Frontal cortex (tissue), 4 donors: ENCODE results near the gene KCNQ5. TPM values are rescaled to one million over a fixed set of nuclear protein-coding genes. Genes with fewer than 3 reads are reported as not detected.
"Not testable (repeated sequence)": the region's sequence is repeated elsewhere in the genome, so short reads cannot be mapped to it uniquely, and the experiment has no call there.

Experiments used
- DNase-seq, 2 donors: peaks; one replicate each; pipeline ENCODE4 v3.0.0; 2012; ENCODE audit warnings: low spot score in 2 of 2
- FAIRE-seq: peaks from 2 replicates; lab custom pipeline; 2012; peaks lifted over from hg19 to GRCh38; lab: Jason Lieb, UNC
- total RNA-seq: library from RNA; depleted of rRNA; stranded (reverse); fragments of >200 nt; gene quantifications from one replicate; pipeline ENCODE4 v1.2.3, GENCODE V29; 2014
- donor health status: control.
- donor health status: control.
- donor health status: control.

KCNQ5 gene
- total RNA-seq, 1 donor from 2014 or later, result 12.6 TPM

DNA sequence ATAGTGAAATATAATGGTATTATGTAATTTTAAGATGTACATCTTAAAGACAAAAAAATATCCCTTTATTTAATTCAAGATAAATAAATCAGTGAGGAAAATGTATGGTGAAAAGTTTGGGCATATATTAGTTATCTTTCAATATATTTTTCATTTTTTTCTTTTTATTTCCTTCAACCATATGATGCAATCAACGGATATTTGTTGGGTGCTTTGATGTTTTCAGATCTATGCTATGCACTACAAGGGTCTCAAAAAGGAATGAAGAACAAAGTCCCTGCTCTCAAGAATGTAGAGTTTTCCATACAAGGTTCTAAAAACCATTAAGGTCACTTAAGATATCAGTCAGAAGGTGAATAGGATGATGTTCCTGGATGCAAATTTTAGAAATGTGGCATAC lies 345.5 kb downstream of the KCNQ5 start:
- DNase-seq (no peak), FAIRE-seq (no peak)

DNA sequence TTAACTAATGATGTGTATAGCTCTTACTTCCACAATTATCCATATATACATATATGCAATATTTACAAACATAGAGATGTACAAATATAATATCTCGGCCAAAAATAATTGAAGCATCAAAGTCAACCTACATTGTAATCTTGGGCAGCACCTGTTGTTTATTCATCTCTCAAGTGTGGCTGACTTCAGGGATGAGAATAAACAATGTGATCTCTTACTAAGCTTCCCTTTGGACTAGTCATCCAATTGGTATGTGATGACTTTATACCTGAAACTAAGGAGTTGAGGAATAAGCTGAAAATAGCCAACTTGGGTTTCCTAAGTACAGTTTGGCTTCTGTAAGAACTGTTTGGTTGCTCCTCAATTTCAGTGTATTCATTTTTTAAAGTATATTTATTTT lies 346.8 kb downstream of the KCNQ5 start:
- FAIRE-seq, result no peak
- no peak for DNase-seq

DNA sequence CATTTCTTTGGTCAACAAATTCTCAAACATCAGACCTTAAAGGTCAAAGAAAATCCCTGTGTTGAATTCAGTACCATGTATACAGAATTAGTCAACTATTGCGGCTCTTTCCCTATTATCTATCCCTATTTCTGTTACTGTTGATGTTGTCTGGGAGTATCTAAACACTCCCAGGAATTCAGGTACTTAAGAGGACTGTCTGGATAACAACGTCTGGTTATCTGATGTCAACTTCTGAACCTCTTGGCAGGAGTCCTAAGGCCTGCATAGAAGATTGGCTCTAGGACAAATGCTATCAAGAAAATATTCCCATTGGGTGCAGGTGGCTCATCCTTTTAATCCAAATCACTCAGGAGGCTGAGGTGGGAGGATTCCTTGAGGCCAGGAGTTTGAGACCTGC lies 347.8 kb downstream of the KCNQ5 start:
- DNase-seq, result no peak
- no peak for FAIRE-seq

DNA sequence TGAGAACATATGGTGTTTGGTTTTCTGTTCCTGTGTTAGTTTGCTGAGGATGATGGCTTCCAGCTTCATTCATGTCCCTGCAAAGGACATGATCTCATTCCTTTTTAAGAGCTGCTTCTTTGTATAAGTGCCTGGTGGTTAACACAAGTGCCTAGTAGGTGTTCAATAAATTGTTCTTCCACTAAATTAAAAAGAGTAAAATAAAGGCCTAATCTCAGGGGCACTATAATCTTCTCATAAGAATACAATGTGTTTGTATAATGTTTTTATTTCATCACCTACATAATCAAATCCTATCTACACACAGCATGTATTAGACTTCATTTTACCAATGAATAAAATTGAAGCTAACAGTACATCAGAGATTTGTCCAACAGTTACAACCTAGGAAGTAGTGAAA lies 350.7 kb downstream of the KCNQ5 start:
- FAIRE-seq (no peak), DNase-seq (no peak)

DNA sequence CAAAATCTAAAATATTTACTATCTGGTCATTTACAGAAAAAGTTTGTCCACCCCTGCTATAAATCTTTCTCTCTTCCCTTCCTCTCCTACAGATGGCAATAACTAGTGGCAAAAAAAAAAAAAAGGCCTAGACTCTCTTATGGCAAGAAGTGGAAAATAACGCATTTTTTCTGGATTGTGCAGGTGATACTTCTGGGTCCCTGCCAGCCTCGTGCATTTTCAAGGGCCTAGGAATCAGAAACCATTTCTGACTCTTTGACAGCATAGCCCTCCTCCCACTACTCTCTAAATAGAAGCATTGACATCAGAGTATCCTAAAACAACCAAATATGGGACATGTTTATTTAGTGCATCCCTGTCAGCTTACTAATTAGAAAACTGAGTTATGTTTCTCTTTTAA lies 352.4 kb downstream of the KCNQ5 start:
- DNase-seq (no peak), FAIRE-seq (no peak)

DNA sequence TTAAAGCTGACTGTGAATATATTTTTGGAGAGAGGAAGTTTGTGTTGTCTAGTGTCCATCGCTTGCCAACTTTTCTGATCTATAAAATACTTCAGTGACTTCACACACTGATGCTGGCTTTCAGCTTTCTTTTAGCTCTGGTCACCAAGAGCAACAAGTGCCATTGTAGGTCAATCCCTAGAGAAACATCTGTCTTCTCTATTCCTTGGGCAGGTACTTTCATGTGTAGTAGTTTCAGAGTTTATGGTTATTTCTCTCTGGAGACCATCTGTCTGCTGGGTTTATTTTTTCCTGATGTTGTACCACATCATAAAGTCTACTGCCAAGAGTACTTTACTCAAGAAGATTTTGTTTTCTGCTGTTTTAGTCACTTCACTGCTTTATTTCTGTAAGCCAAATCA lies 353.5 kb downstream of the KCNQ5 start:
- DNase-seq (no peak), FAIRE-seq (no peak)

DNA sequence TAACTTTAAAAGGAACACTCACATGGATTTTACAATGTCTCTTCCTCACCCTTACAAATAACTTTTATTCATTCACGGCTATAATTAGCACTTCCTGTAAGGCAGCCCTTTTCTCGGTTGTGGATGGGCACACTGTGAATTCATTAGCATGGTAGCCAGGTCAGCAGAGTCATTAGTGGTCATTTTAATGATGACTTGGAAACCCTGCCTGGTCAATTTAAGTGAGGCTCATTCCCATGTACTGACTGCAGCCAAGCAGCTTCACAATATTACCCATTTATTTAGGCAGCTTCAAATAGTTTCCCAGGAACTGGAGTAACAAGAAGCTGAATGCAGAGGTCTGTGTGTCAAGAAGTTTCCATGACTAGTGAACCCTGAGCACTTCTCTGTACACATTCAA lies 354.6 kb downstream of the KCNQ5 start:
- DNase-seq (no peak), FAIRE-seq (no peak)

DNA sequence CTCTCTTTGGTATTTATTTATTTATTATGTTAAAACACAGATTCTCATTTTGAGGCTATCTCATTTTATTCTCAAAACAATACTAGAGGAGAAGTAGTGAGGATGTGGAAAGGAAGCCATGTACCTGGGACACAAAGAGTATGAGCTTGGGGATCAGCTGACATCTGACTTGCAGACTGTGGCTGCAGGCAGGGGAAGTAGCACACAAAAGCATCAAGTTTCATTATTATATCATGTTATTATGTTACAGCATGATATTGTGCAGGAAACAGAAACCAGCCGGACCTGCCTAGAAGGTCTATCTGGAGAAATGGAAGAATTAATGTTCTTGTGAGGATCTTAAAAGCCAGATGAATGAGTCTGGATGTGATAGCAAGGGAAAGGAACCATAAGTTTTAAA lies 355.2 kb downstream of the KCNQ5 start:
- DNase-seq (no peak), FAIRE-seq (no peak)

DNA sequence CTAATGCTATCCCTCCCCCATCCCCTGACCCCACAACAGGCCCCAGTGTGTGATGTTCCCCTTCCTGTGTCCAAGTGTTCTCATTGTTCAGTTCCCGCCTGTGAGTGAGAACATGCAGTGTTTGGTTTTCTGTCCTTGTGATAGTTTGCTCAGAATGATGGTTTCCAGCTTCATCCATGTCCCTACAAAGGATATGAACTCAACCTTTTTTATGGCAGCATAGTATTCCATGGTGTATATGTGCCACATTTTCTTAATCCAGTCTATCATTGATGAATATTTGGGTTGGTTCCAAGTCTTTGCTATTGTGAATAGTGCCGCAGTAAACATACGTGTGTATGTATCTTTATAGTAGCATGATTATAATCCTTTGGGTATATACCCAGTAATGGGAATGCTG lies 356.9 kb downstream of the KCNQ5 start:
- not testable (repeated sequence) for DNase-seq, FAIRE-seq

DNA sequence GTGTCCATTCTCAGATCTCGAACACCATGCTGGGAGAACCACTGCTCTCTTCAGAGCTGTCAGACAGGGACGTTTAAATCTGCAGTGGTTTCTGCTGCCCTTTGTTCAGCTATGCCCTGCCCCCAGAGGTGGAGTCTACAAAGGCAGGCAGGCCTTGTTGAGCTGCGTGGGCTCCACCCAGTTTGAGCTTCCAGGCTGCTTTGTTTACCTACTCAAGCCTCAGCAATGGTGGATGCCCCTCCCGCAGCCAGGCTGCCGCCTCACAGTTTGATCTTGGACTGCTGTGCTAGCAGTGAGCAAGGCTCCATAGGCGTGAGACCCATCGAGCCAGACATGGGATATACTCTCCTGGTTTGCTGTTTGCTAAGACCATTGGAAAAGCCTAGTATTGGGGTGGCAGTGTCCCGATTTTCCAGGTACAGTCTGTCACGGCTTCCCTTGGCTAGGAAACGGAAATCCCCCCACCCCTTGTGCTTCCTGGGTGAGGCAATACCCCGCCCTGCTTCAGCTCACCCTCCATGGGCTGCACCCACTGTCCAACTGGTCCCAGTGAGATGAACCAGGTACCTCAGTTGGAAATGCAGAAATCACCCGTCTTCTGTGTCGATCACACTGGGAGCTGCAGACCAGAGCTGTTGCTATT lies 362.4 kb downstream of the KCNQ5 start:
- FAIRE-seq, DNase-seq: not testable (repeated sequence)

DNA sequence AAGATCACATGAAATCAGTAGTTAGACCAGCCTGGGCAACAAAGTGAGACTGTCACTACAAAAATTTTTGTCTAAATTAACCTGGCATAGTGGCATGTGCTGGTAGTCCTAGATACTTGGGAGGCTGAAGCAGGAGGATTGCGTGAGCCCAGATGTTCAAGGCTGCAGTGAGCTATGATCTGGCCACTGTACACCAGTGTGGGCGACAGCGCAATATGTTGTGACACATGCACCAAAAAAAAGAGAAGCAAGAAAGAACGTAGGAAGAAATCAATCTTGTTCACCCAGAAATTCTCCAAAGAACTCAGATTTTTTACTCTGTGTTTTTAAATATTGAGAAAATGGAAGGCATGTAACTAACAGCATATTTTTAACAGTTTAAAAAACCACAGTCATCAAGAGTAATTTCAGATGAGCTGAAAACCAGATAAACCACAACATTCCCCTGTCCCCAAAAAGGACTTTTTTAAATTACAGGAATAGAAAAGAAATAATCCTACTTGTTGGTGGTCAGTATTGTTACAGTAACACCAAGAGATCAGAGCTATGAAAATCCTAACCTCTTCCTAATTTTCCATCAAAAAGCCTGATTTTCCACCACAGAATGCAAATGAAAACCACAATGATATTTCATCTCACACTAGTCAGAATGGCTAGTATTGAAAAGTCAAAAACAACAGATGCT lies 363.3 kb downstream of the KCNQ5 start:
- no peak for FAIRE-seq
- no peak for DNase-seq

DNA sequence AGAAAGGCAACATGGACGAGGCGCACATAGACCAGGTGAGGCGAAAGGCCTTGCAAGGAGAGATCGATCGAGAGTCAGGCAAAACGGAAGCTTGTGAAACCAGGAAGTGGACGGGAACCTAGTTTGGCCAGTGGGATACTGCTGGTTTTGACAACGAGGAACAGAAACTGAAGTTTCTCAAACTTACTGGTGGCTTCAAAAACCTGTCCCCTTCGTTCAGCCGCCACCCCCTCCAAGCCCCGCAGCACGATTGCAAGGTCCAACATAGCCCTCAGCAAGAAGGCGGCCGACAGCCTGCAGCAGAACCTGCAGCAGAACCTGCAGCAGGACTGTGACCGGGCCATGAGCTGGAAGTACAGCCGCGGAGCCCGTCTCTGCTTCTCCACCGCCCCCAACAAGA lies 365.4 kb downstream of the KCNQ5 start:
- no peak for FAIRE-seq
- no peak for DNase-seq

DNA sequence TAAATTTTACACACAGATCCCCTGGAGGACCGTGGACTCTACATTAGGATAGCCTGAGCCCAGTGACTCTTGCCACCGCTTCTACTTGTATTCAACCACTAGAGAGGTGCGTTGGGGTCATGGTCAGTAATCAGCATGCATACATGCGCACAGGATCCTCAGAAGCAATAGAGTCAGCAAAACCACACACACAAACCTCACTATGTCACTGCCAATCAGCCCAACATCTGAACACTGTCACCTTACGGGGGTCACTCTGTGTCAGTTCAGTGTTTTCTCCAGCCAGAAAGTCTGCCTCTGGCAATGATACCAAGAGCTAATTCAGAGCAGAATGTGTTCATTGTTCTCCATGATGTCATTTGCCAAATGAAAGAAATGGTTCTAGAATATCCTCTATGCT lies 378.1 kb downstream of the KCNQ5 start:
- DNase-seq (no peak), FAIRE-seq (no peak)

DNA sequence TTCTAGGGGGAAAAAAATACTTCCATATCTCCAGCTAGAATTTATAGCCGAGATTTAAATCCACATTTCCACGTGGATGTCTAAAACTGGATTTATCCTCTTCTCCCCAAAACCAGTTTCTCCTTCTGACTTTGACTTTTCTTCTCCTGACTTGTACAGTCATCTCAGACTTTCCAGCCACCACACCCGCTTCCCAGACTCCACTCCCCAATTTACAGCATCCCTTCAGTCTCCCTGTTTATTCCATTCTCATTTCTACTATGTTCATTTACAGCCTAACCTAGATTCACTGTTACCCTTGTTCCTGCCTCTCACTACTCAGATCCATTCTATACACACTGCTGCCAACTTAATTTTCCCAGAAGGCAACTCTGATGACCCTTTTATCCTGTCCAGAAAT lies 378.6 kb downstream of the KCNQ5 start:
- FAIRE-seq (no peak), DNase-seq (no peak)

DNA sequence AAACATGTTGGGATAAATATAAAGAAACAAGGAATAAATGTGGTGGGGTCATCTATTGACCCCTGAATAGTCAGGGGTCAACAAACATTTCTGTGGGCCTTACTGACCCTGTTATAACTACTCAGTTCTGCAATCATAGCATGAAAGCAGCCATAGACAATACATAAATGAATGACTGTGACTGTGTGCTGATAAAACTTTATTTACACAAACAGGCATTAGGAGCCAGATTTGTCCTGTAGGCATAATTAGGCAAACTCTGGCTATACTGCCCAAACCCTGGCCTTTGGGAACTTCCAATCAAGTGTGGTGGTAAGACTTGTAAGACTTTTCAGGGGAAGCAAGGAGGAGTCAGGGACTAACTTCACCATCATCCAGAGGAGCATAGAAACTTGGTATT lies 380.7 kb downstream of the KCNQ5 start:
- FAIRE-seq (no peak), DNase-seq (no peak)

DNA sequence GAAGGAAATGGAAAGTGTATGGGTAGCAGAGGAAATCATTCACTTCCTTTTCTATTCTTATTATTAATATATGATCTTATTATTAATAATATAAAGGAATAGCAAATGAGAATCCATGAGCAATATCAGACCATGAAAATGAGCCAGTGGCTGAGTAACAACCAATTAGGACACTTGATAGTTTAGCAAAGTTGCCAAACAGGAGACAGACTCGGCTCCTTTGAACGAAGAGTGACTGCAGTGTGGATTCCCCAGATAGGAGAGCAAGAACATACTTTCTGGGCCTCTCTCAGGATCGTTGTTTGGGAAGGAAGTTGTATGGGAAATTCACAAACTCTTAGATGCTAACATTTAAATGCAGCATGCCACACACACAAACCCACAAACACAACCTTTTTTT lies 381.4 kb downstream of the KCNQ5 start:
- FAIRE-seq (no peak), DNase-seq (no peak)

DNA sequence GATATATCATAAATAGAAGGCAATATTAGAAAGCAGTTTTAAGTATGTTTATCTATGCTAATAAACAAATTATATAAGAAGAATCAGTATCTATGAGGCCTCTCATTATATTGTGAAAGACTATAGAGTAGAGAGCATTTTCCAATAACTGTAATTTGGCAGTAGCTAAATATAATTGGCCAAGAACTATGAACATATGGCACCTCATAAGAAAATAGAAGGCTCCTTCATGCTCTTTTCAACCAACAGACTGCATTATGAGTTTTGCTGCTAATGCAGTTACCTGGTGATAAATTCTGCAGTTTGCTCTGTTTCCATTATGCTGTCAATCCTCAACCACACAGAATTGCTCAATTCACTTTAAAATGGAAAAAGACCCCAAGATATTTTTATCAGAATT lies 382.4 kb downstream of the KCNQ5 start:
- DNase-seq (no peak), FAIRE-seq (no peak)

DNA sequence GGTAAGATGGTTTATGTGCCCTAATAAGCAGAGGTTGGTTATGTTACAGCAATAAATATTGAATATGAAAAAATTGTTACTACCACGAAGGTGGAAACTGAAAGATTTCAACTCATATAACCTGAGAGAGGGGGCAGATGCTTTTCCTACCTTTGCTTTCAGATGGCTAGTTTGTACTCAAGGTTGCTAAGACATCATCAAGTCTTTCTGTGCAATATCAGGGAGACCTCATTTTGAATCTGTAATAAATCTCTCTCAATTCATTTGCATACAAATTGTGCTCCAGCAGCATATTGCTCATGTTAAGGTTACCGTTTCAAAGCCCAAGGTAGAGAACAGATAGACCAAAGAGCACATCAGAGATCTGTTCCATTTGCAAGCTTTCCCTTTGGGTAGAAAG lies 383.0 kb downstream of the KCNQ5 start:
- DNase-seq, result no peak
- no peak for FAIRE-seq

DNA sequence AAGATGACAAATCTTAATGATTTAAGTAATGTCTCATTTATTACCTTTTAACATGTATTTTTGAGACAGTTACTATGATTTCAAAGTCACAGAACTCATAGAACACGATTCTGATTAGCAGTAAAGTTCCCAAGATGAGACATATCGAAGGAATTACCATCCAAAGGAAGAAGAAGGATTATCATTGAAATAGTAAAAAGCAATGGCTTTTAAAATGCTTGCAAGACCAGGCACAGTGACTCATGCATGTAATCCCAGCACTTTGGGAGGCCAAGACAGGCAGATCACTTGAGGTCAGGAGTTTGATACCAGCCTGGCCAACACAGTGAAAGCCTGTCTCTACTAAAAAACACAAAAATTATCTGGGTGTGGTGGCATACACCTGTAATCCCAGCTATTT lies 384.3 kb downstream of the KCNQ5 start:
- no peak for FAIRE-seq

DNA sequence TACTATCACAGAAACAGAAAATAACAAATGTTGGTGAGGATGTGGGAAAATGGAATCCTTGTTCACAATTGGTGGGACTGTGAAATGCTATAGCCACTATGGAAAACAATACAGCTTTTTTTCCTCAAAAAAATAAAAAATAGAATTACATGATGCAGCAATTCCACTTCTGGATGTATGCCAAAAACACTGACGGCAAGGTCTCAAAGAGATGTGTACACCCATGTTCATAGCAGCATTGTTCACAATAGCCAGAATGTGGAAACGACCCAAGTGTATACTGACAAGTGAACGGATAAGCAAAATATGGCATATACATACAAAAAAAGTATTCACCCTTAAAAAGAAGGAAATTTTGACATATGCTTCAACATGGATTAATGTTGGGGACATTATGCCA lies 390.1 kb downstream of the KCNQ5 start:
- no peak for FAIRE-seq
- DNase-seq, result no peak

More for the DNA sequence above, 384.3 kb downstream of the KCNQ5 start:
- DNase-seq, result no peak

DNA sequence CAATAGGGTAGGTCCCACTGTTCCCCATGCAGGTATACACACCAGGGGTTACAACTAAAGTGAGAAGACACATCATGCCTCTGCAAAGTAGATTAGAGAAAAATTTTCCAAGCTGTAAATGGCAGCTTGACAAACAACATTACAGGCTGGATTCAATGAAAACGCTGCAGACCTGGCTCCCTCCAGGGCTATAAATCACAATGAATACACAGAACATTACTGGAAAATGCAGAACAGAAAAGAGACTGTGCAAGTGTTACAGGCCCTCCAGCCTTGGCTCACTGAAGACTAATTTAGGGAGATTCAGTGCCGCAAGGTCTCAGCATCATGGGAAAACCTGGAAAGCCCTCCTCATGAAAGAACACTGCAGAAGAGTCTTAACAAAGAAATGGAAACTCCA lies 395.6 kb downstream of the KCNQ5 start:
- FAIRE-seq (no peak), DNase-seq (no peak)

DNA sequence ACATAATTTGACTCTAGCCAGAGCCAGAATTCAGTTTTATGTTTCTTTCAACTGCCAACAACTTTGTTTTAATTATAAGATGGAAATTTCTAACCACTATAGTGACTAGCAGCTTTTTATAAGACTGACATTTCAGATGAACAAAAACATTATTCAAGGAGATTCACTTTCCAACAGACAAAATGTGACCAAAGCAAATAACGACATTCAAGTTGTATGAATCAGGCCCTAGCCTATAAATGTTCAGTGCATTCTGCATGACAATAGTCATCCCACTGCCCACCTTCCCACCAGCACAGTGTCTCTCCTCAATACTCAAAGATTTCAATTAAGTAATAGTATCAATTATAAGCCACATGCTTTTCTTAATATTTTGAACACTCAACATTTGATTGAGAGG lies 402.7 kb downstream of the KCNQ5 start:
- DNase-seq (no peak), FAIRE-seq (no peak)
